CD4-positive, CD25-positive, alpha-beta regulatory T cell (primary cell): ENCODE measurements around the gene ABHD17B. TPM values are rescaled to one million over a fixed set of nuclear protein-coding genes. Genes with fewer than 3 reads are reported as not detected.
"Not testable (repeated sequence)": the region's sequence is repeated elsewhere in the genome, so short reads cannot be mapped to it uniquely, and the experiment has no call there.

ENCODE experiments used
- ATAC-seq, 2 donors: fragments of 150-1000 bp; cut with Tn5 transposase; one replicate each; pipeline ENCODE4 v1.10.0; 2021; ENCODE audit warnings: low read depth in 2 of 2, moderate number of reproducible peaks in 2 of 2, moderate library complexity in 1 of 2
- DNase-seq, 3 donors: peaks; one replicate each; pipeline versions ENCODE4 v3.0.0 to v3.0.0-alpha.2; 2012 to 2022; ENCODE audit warnings: mixed read lengths in 1 of 3
- H3K27ac ChIP-seq: one replicate; pipeline ENCODE4 v1.7.0; 2013; ENCODE audit warnings: mild to moderate bottlenecking, low read length; ENCODE audit not compliant: insufficient read depth, poor library complexity, severe bottlenecking
- H3K27me3 ChIP-seq: one replicate; pipeline ENCODE4 v1.7.0; 2013; ENCODE audit warnings: low read length; ENCODE audit not compliant: control insufficient read depth, insufficient read depth
- H3K36me3 ChIP-seq: one replicate; pipeline ENCODE4 v1.7.0; 2013; ENCODE audit warnings: mild to moderate bottlenecking, low read length, moderate library complexity; ENCODE audit not compliant: control insufficient read depth, insufficient read depth
- H3K4me1 ChIP-seq: 2 replicates; pipeline ENCODE4 v1.7.0; 2013; ENCODE audit warnings: mild to moderate bottlenecking, low read length; ENCODE audit not compliant: insufficient read depth, control insufficient read depth, poor library complexity, severe bottlenecking
- H3K4me3 ChIP-seq: one replicate; pipeline ENCODE4 v1.7.0; 2013; ENCODE audit warnings: low read depth, mild to moderate bottlenecking, low read length, moderate library complexity
- H3K9me3 ChIP-seq, 2 experiments: 1 replicate in 1 of 2; 2 replicates in 1 of 2; pipeline ENCODE4 v1.7.0; 2013; ENCODE audit warnings: low read length in 2 of 2, mild to moderate bottlenecking in 1 of 2, moderate library complexity in 1 of 2; ENCODE audit not compliant: control insufficient read depth in 2 of 2
- H3K27ac Mint-ChIP-seq, 3 donors: one replicate each; pipeline ENCODE4 v1.8.0; 2020 to 2022; ENCODE audit warnings: mild to moderate bottlenecking in 3 of 3, mixed read lengths in 3 of 3, moderate library complexity in 2 of 3
- H3K27me3 Mint-ChIP-seq: one replicate; pipeline ENCODE4 v1.8.0; 2022; ENCODE audit warnings: mild to moderate bottlenecking, mixed read lengths
- H3K36me3 Mint-ChIP-seq: one replicate; pipeline ENCODE4 v1.8.0; 2020; ENCODE audit warnings: mixed read lengths
- H3K4me1 Mint-ChIP-seq, 4 donors: one replicate each; pipeline ENCODE4 v1.8.0; 2020 to 2022; ENCODE audit warnings: mixed read lengths in 4 of 4, mild to moderate bottlenecking in 1 of 4
- H3K4me3 Mint-ChIP-seq, 4 donors: one replicate each; pipeline ENCODE4 v1.8.0; 2020 to 2022; ENCODE audit warnings: mild to moderate bottlenecking in 4 of 4, mixed read lengths in 4 of 4, moderate library complexity in 3 of 4
- H3K9me3 Mint-ChIP-seq, 7 donors: one replicate each; pipeline ENCODE4 v1.8.0; 2020 to 2022; ENCODE audit warnings: mixed read lengths in 7 of 7, mild to moderate bottlenecking in 3 of 7, moderate library complexity in 2 of 7
- polyA plus RNA-seq, 4 donors: library from polyadenylated mRNA; unstranded; fragments of 300-500 nt; fragmentation: Illumina TruSeq; gene quantifications; one replicate each; pipeline ENCODE4 v1.2.3, GENCODE V29; 2021
- total RNA-seq: library from RNA; stranded (reverse); gene quantifications from one replicate; pipeline ENCODE4 v1.2.3, GENCODE V29; 2022

Gene ABHD17B
- total RNA-seq (27.8 TPM), polyA plus RNA-seq (10 to 100 TPM; 23.4 to 33.0 (median 25.5) TPM)

- no peaks in the 10 kb centered on the region for H3K27me3 ChIP-seq
- Mint-ChIP-seq H3K9me3 (no peaks in the 10 kb centered on the region), H3K36me3 (peaks cover 5% of the 10 kb centered on the region), H3K4me1 (peaks cover 37 to 80% (median 65%) of the 10 kb centered on the region in 4 donors), H3K27me3 (peaks cover 9% of the 10 kb centered on the region), H3K27ac (peak within 1 kb of the TSS; percentile 96 to 98 (median 97)), H3K4me3 (peak within 1 kb of the TSS; percentile 93 to 100 (median 100))
- H3K9me3 ChIP-seq, result no peaks in the 10 kb centered on the region
- peak within 1 kb of the TSS; percentile 95 for H3K4me3 ChIP-seq
- peak; percentile 95 for ATAC-seq
- peak; percentile 97 to 99 (median 98) for DNase-seq
- H3K27ac ChIP-seq, result peak within 1 kb of the TSS; percentile 85
- peaks cover 3% of the 10 kb centered on the region for H3K36me3 ChIP-seq
- H3K4me1 ChIP-seq, result peaks cover 35% of the 10 kb centered on the region
Measured at GRCh38 chr9:71911061-71911907, at the start of gene ABHD17B, which contains the start of gene C9orf85. ABHD17B (minus strand) TSS chr9:71911193; CDS start chr9:71875080, 36,113 bp downstream. C9orf85 (plus strand) TSS chr9:71911639; CDS start chr9:71911735, 96 bp downstream.

- Mint-ChIP-seq H3K27ac (no peak overlapping the region), H3K4me3 (no peak overlapping the region), H3K9me3 (no peaks in the 10 kb centered on the region), H3K27me3 (no peaks in the 10 kb centered on the region), H3K4me1 (peaks cover 2 to 11% (median 6%) of the 10 kb centered on the region in 4 donors), H3K36me3 (peaks cover 18% of the 10 kb centered on the region)
- Histone ChIP-seq H3K27me3 (no peaks in the 10 kb centered on the region), H3K9me3 (no peaks in the 10 kb centered on the region), H3K4me1 (no peaks in the 10 kb centered on the region), H3K27ac (no peak overlapping the region), H3K4me3 (no peak overlapping the region), H3K36me3 (peaks cover 6% of the 10 kb centered on the region)
- ATAC-seq (no peak), DNase-seq (no peak)
Measured at GRCh38 chr9:71955300-71955915, 44.4 kb upstream of the ABHD17B start.

- H3K4me3 Mint-ChIP-seq, H3K27me3 Mint-ChIP-seq, H3K4me3 ChIP-seq, H3K9me3 Mint-ChIP-seq, H3K27ac ChIP-seq, ATAC-seq, H3K4me1 Mint-ChIP-seq, H3K9me3 ChIP-seq, H3K27me3 ChIP-seq, DNase-seq, H3K36me3 ChIP-seq, H3K4me1 ChIP-seq: not testable (repeated sequence)
- Mint-ChIP-seq H3K36me3 (peaks cover 16% of the 10 kb centered on the region), H3K27ac (peak overlapping the region in 1 of 3 donors; percentile 31)
Measured at GRCh38 chr9:71954652-71955051, 43.7 kb upstream of the ABHD17B start.

GRCh38 chr9:71944754-71945375, 33.9 kb upstream of the ABHD17B start:
- Histone ChIP-seq H3K27me3 (no peaks in the 10 kb centered on the region), H3K4me1 (no peaks in the 10 kb centered on the region), H3K36me3 (peaks cover 11% of the 10 kb centered on the region), H3K4me3 (no peak overlapping the region), H3K9me3 (no peaks in the 10 kb centered on the region), H3K27ac (no peak overlapping the region)
- no peak overlapping the region for H3K4me3 Mint-ChIP-seq
- peaks cover 17 to 27% (median 24%) of the 10 kb centered on the region in 4 donors for H3K4me1 Mint-ChIP-seq
- no peaks in the 10 kb centered on the region for H3K9me3 Mint-ChIP-seq
- H3K27ac Mint-ChIP-seq, result no peak overlapping the region
- DNase-seq, result no peak
- H3K36me3 Mint-ChIP-seq, result peaks cover 17% of the 10 kb centered on the region
- no peaks in the 10 kb centered on the region for H3K27me3 Mint-ChIP-seq
- ATAC-seq, result no peak

GRCh38 chr9:71941998-71942567, 31.1 kb upstream of the ABHD17B start:
- H3K9me3 ChIP-seq, result no peaks in the 10 kb centered on the region
- no peaks in the 10 kb centered on the region for H3K9me3 Mint-ChIP-seq
- no peak overlapping the region for H3K27ac Mint-ChIP-seq
- H3K27me3 Mint-ChIP-seq, result no peaks in the 10 kb centered on the region
- no peaks in the 10 kb centered on the region for H3K27me3 ChIP-seq
- peaks cover 23 to 31% (median 30%) of the 10 kb centered on the region in 4 donors for H3K4me1 Mint-ChIP-seq
- H3K27ac ChIP-seq, result no peak overlapping the region
- H3K4me3 ChIP-seq, result no peak overlapping the region
- DNase-seq (no peak), ATAC-seq (no peak)
- no peak overlapping the region for H3K4me3 Mint-ChIP-seq
- no peaks in the 10 kb centered on the region for H3K4me1 ChIP-seq
- no peaks in the 10 kb centered on the region for H3K36me3 ChIP-seq
- peaks cover 2% of the 10 kb centered on the region for H3K36me3 Mint-ChIP-seq

GRCh38 chr9:71941060-71941568, 30.1 kb upstream of the ABHD17B start:
- no peaks in the 10 kb centered on the region for H3K9me3 Mint-ChIP-seq
- Histone ChIP-seq H3K27ac (no peak overlapping the region), H3K4me1 (no peaks in the 10 kb centered on the region), H3K4me3 (no peak overlapping the region), H3K9me3 (no peaks in the 10 kb centered on the region), H3K27me3 (no peaks in the 10 kb centered on the region), H3K36me3 (no peaks in the 10 kb centered on the region)
- ATAC-seq (no peak), DNase-seq (no peak)
- H3K4me3 Mint-ChIP-seq, result no peak overlapping the region
- peaks cover 24 to 34% (median 31%) of the 10 kb centered on the region in 4 donors for H3K4me1 Mint-ChIP-seq
- no peak overlapping the region for H3K27ac Mint-ChIP-seq
- no peaks in the 10 kb centered on the region for H3K36me3 Mint-ChIP-seq
- no peaks in the 10 kb centered on the region for H3K27me3 Mint-ChIP-seq

- Histone ChIP-seq H3K27ac (no peak overlapping the region), H3K36me3 (no peaks in the 10 kb centered on the region), H3K4me3 (no peak overlapping the region), H3K4me1 (no peaks in the 10 kb centered on the region), H3K27me3 (no peaks in the 10 kb centered on the region), H3K9me3 (no peaks in the 10 kb centered on the region)
- H3K27me3 Mint-ChIP-seq, result no peaks in the 10 kb centered on the region
- H3K27ac Mint-ChIP-seq, result no peak overlapping the region
- no peak for DNase-seq
- peaks cover 24 to 43% (median 37%) of the 10 kb centered on the region in 4 donors for H3K4me1 Mint-ChIP-seq
- no peak for ATAC-seq
- H3K9me3 Mint-ChIP-seq, result peaks cover 0 to 1% (median 0%) of the 10 kb centered on the region in 7 donors
- H3K4me3 Mint-ChIP-seq, result no peak overlapping the region
- H3K36me3 Mint-ChIP-seq, result peaks cover 3% of the 10 kb centered on the region
Measured at GRCh38 chr9:71937898-71938297, 26.9 kb upstream of the ABHD17B start.
